CD4-positive, alpha-beta T cell treated with Interleukin-2 at 100 ng/mL for 4 hours (primary cell): Measurements from ENCODE around the gene NECAP2.
"Not testable (repeated sequence)": the region's sequence is repeated elsewhere in the genome, so short reads cannot be mapped to it uniquely, and the experiment has no call there.

ENCODE experiments used
- DNase-seq: peaks from one replicate; pipeline ENCODE4 v3.0.0-alpha.2; 2020; ENCODE audit warnings: low spot score

Gene NECAP2

DNA sequence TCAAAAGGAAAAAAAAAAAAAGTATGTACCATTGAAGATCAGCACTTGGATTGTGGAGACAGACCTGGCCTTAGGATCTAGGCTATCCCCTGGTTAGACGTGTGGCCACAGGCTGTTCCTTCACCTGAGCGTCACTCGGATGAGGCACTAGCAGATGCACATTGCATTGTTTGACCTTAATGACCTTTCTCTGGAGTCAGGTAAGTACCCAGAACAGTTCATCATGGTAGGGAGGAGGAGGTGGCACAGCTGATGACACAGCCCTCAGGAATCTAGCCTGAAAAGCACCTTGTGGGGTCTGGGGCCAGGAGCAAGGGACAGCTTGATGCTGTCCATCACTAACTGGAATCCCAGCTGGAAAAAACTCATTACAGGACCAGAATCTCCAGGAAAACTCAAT lies 21.2 kb downstream of the NECAP2 start:
- no peak for DNase-seq

DNA sequence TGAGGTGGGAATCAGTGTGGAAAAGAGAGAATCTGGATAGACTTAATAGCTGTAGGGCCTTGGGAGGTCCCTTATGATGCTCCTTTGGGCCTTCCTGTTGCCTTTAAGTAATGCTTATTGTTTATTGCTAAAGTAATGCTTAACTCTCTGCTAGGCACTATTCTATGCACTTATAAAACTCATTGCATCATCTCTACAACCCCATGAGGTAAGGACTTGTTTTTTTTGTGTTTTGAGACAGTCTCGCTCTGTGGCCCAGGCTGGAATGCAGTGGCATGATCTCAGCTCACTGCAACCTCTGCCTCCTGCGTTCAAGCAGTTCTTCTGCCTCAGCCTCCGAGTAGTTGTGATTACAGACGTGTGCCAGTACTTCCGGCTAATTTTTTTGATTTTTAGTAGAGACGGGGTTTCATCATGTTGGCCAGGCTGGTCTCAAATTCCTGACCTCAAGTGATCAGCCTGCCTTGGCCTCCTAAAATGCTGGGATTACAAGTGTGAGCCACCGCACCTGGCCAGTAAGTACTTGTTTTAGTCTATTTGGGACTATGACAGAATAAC lies 22.3 kb downstream of the NECAP2 start:
- no peak for DNase-seq

DNA sequence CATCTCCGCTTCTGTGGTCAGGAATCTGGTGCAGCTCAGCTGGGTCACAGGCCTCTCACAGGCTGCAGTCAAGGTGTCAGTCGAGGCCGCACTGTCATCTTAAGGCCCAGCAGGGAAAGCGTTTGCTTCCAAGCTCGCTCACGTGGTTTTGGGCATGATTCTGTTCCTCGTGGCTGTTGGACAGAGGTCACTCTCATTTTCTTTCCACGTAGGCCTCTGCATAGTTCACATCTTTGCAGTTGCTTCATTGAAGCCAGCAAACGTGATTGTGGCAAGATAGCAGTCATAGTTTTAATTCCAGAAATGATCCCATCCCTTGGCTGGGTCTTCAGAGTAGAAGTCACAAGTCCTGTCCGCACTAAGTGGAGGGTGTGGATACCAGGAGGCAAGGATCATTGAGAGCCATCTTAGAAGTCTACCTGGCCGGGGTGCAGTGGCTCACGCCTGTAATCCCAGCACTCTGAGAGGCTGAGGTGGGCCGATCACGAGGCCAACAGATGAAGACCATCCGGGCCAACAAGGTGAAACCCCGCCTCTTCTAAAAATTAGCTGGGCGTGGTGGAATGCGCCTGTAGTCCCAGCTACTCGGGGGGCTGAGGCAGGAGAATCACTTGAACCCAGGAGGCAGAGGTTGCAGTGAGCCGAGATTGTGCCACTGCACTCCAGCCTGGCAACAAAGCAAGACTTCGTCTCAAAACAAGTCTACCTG lies 24.5 kb downstream of the NECAP2 start:
- DNase-seq, result no peak

DNA sequence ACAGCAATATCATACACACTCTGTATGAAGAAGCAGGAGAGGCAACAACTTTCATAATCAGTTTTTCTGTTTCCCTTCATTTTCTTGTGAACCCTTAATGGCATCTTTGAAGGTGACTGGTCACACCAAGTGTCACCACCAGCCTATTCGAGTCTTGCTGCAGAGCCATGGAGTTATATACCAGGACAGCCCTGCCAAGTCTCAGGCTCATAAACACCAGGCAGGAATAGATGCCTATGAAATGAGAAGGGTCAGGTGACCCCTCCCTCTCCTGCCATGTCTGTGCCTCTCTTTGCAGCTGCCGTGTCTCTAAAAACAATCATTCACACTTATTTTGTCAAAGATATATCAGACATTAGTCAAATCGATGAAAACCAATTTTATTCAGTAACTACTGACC lies 28.0 kb downstream of the NECAP2 start:
- DNase-seq, result no peak

DNA sequence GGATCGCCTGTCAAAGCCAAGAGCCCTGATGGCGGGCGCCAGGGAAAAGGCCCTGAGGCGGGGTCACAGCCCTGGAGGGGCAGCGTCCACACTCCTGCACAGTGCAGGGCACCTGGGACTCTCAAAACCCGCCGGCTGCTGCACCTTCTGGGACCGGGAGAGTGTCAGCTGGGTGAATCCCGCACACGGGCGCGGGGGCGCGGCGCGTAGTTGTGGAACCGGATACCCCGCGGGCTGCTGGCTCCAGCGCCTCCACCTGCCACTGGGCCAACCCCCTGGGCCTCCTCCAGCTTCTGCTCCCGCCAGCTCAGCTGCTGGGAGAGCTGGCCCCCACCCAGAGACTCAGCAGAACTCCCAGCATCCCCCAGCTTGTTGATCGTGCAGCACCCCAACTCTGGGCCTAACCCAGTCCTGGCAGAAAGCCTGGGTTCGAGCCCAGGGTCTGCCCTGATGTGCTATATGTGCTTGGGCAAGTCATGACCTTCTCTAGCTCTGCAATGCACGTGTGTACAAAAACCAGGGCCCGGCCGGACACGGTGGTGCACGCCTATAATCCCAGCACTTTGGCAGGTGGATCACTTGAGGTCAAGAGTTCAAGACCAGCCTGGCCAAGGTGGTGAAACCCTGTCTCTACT lies 33.8 kb downstream of the NECAP2 start:
- DNase-seq, result no peak

DNA sequence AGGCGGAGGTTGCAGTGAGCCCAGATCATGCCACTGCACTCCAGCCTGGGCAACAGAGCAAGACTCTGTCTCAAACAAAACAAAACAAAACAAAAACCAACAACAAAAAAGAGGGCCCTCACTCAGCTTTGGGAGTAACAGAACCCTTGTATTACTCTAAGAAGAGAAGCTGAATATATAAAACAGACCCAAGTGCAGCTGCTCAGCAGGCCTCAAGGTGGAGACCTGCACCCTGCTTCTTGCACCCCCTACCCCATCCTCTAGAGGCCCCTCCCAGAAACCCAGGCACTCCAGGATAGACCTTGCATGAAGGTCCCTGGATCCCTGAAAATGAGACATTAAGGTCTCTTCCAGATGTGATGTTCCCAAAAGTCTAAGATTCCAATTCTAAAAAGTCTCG lies 34.4 kb downstream of the NECAP2 start:
- DNase-seq, result not testable (repeated sequence)

DNA sequence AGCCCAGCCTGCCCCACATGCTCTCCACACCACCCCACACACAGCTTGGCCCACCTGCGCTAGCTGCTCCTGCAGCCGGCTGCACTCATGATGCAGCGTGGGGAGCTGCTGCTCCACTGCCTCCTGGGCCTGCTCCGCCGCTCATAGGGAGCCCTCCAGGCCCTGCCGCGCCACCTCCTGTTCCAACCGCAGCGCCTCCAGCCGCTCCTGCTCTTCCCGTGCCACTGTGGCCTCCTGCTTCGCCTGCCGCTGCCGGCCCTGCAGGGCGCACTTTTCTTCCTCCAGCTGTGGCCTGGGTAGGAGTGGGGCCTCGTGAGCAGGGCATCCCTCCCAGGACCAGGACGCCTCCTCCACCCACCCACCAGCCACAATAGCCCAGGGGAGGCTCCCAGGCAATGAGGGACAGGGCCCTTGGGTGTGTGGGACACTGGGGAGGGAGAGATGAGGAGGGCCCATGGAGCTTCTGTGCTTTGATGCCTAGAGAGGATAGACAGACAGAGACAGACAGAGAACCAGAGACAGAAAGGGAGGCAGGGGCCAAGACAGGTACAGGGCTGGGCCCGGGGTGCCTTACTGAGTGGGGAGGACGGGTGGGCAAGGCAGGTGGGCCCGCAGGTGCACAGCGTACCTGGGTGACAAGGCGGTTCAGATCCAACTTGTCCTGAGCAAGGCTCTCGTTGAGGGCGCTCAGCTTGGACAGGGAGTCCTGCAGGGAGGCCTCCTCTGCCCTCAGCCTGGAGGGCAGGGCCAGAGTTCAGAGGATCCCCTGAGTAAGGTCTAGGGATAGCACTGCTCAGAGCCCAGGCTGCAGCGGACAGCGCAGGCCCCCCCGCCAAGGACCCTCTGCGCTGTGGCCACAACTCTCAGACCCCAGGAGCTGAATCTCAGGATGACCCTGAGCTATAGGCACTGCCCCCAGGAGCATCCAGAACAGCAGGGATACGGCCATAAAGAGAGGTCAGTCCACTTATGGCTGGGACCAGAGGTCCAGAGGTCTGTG lies 35.5 kb downstream of the NECAP2 start:
- DNase-seq, result not testable (repeated sequence)

DNA sequence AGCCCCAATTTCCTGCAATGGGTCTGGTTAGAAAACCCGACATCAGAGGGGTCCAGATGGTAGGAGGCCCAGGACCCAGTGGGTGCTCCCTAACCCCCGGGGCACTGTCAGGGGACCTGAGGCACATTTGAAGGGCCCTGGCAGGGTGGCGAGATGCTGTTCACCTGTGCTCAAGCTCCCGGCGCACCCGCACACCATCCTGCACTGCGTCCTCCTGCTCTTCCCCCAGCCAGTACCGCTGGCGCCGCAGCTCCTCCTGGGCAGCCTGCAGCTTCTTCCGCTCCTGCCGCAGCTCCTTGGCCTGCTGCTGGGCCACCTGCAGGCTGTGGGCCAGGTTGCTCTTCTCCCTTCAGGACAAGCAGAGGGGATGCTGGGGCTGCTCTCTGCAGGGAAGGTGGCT lies 37.6 kb downstream of the NECAP2 start:
- no peak for DNase-seq

DNA sequence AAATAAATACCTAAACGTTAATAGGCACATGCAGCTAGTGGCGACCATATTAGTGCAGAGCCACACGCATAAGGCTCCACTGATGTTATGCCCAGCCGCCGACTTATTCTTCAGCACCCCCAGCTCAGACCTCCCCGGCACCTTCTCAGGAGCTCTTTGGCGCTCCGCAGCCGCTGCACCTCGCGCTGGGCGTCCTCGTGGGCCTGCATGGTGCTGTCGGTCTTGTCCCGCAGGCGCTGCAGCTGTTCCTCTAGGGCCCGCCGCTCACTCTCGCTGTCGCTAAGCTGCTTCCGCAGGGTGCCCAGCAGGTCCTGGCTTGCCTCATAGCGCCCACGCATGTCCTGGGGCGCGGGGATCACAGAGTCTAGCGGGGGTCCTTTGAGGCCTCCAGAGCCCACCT lies 42.6 kb downstream of the NECAP2 start:
- not testable (repeated sequence) for DNase-seq

DNA sequence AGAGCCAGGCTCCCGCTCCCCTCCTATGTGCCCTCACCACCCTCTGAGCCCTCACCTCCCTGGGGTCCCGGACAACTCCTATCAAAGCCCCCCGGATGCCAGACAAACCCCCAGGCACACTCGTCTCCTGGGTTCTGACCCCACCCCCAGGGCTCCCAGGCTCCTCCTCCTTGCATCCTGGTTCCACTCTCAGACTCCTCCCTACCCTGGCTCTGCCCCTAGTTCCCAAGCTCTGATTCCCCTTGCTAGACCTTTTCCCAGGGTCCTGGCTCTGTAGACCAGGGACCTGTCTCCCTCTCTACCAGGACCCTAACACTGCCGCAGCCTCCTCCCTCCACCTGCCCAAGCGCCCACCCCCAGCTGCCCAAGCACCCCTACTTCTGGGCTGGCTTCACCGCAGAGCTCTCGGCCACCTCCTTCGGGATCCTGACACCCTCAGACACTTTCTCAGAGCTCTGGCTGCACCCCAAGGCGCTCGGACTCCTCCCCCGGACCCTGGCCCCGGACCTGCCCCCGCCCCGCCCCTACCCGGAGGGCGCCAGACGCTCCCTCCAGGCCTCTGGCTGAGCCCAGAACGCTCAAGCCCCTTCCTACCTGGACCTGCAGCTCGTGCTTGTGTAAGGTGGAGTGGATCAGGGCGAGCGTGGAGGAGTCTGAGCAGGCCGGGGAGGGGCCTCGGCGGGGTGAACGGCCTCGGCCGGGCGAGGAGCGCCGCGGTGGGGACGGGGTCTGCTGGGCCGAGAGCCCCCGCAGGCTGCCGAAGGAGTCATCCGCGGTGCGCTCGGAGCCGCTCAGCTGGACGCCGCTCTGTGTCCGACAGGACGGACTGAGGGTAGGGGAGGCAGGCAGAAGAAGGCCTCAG lies 43.3 kb downstream of the NECAP2 start:
- DNase-seq, result not testable (repeated sequence)

DNA sequence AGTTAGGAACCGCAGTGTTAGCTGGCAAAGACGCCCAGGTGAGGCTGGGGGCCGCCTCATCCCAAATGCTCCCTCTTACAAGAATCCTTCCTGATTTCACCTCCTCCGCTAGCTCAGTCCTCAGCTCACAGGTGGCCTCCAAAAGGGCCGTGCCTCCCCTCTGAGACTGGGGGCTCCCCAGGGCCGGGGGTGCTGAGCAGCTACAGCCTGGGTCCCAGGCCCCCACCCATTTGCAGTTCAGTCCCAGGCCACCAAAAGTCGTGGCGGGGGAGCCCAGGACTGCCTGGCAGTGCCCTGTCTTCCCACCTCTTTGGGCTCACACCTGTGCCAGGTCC lies 43.9 kb downstream of the NECAP2 start:
- DNase-seq, result no peak

DNA sequence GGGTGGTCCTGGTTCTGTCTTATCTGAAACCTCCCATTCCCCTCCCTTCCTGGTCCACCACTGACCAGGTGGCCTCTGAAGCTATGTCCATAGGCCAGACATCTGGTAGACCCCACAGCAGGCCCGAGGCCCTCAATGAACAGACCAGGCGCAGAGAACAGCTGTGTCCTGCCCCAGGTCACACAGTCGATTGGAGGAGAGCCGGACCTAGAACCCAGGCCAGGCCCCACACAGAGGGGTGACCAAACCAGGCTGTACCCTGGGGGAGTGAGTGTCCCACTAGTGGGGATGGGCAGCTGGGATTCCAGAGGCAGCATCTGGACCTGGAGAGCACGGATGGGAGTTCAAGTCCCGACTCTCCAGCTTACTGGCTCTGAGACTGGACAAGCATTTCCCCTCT lies 44.4 kb downstream of the NECAP2 start:
- DNase-seq, result no peak

DNA sequence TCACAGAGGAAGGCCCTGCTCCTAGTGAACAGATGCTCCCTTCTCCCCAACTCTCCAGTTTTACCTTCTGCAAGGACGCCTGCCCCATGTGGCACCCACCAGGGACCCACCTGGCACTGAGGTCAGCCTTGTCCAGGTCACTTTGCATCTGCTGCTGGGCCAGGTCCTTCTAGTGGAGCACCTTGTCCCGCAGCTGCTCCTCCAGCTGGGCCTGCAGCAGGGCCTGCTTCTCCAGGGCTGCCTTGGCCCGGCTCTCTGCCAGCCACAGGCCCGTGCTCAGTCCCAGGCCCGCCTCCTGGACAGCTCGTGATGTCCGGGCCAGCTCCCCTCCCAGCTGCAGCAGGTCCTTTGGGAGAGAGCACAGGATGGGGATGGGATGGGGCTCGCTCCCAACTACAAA lies 45.8 kb downstream of the NECAP2 start:
- DNase-seq, result not testable (repeated sequence)

DNA sequence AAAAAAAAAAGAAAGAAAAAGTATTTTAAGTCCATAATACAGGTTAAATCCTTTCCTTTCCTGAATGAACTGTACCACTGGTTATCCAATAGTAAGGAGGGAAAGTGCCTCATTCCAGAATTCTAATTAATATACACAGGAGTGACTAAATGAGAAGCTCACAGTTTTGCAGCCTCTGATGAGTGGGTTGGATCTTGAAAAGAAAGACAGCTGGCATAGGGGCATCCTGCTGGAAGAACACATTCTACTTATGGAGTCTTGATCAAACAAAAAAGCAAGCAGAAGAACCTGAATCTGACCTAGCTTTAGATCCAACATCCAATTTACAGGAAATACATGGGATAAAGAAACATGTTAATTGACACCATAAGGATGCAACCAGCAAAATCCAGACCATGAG lies 46.5 kb downstream of the NECAP2 start:
- not testable (repeated sequence) for DNase-seq

DNA sequence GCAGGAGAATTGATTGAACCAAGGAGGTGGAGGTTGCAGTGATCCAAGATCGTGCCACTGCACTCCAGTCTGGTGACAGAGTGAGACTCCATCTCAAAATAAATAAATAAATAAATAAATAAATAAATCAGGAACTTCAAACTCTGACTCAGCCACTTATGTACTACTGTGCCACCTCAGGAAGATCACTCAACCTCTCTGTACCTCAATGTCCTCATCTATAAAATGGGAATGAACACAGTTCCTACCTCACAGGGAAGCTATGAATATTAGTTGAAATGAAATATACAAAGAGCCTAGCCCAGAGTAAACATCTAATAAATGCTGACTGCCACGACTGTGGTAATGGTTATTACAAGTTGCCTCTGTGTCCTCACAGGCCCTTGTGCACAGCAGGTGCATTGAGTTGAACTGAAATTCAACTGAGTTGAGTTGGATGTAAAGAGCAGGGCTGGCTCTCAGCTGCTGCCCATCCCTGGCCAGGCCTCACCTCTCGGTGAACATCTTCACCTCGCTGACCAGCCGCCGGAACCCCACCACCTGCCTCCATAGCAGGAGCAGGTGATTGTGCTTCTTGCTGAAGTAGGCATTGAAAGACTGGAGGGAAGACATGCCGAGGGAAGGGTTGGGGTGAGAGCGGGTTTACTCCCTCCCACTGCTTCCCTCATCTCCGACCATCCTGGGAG lies 48.8 kb downstream of the NECAP2 start:
- not testable (repeated sequence) for DNase-seq

DNA sequence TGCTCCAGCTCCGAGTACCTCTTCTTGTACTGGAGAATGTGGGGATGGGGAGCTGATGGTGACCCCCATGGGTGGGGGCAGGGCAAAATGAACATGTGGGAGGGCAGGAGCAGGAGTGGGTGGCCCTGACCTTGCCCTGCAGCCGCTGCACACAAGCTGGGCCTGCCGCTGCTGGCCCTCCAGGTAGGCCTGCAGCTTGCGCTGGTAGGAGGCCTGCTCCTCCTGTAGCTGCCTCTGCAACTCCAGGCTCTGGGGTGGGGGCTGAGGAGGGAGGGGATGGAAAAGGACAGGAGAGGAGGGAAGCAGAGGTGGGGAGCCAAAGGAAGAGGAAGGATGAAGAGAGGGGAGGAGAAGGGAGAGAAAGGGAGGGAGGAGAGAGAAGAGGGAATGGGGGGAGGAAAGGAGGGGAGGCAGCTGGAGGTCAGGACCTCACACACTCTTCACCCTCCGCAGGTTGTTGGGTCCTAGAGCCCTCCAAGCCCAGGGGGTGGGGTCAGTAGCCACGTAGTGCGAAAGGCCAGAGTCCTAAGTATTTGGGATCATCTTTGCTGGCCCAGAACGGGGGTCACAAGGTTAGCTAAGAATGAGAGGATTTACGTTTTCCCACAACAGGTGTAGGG lies 50.6 kb downstream of the NECAP2 start:
- DNase-seq, result no peak

DNA sequence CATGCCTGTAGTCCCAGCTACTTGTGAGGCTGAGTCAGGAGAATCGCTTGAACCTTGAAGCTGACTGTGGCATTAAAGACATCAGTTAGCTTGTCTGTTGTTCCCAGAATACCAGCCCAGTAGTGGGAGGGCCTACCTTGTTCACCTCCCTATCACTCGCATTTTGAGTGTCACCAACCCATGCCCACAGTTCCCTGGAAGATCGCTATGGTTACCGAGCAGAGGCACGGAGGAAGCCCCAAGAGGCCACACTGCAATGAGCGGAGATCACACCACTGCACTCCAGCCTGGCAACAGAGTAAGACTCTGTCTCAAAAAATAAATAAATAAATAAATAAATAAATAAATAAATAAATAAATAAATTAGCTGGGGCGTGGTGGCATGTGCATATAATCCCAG lies 52.4 kb downstream of the NECAP2 start:
- DNase-seq, result not testable (repeated sequence)

DNA sequence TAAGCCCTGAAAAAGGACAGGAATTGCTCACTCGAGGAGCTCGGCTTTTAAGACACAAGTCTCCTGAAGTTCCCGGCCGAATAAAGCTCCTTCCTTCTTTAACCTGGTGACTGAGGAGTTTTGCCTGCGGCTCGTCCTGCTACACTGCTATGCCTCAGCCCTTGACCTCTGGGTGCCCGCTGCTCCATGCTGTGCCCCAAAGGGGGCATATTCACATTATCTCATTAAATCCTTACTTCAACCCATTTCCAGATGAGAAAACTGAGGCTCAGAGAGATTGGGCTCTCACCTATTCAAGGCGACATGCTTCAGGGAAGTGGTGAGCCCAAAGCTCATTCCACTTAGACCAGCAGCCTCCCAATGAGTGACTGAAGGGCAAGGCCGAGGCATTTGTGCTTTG lies 53.2 kb downstream of the NECAP2 start:
- not testable (repeated sequence) for DNase-seq

DNA sequence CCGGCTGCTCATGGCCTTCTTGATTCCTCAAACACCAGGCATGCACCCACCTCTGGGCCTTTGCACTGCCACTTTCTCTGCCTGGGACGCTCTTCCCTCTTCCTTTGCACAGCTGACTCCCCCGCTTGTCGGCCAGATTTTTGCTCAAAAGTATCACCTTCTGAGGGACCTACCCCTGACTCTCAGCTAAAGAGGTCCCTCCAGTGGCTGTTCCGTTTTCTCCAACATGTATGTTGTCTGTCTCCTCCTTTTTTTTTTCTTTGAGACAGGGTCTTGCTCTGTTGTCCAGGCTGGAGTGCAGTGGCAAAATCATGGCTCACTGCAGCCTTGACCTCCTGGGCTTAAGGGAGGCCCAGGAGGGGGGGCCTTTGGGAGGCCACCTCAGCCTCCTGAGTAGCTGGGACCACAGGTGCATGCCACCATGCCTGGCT lies 57.0 kb downstream of the NECAP2 start:
- not testable (repeated sequence) for DNase-seq

DNA sequence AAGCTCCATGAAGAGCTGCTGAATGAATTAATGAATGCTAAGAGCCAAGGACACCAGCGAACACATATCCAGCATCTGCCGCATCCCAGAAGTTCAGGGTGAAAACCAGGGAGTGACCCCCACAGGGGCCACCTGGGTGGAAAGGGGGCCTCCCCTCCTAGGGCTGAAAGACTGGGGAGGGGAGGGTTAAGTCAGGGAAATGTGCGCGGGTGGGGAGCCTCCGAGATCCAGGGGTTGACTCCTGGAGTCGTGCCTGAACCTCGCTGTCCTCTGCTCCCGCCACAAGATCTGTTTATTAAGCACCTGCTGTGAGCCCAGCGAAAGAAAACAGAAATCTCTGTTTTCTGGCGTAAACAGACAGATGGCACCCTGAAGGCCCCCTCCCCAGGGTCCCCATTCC lies 57.5 kb downstream of the NECAP2 start:
- DNase-seq, result not testable (repeated sequence)
